Measurements from ENCODE around the gene HDAC10.
"Not testable (repeated sequence)": the region's sequence is repeated elsewhere in the genome, so short reads cannot be mapped to it uniquely, and the experiment has no call there.

Gene HDAC10

DNA sequence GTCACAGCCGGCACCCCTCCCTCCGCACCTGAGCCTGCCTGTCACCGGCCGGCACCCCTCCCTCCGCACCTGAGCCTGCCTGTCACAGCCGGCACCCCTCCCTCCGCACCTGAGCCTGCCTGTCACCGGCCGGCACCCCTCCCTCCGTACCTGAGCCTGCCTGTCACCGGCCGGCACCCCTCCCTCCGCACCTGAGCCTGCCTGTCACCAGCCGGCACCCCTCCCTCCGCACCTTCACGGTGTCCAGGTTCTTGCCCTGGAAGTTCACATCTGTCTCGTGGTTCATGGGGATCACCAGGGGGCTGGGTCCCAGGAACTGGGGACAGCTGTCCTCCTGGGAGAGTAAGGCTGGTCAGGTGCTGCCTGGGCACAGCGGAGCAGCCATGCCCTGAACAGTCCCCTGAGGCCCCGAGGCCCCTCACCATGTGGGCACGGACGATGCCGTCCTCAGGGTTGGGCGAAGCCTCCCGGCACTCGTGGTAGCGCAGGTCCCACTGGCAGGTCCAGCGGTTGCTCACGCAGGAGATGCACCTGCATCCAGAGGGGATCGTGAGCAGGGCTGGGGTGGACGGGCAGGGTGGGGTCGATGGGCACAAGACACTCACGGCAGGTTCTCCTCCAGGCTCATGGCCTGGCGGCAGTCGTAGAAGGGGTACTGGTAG, 34.6 kb upstream of the HDAC10 start:
- DNase-seq: no peak

GRCh38 chr22:50284479-50284878, 33.4 kb upstream of the HDAC10 start:
- DNase-seq: no peak

DNA sequence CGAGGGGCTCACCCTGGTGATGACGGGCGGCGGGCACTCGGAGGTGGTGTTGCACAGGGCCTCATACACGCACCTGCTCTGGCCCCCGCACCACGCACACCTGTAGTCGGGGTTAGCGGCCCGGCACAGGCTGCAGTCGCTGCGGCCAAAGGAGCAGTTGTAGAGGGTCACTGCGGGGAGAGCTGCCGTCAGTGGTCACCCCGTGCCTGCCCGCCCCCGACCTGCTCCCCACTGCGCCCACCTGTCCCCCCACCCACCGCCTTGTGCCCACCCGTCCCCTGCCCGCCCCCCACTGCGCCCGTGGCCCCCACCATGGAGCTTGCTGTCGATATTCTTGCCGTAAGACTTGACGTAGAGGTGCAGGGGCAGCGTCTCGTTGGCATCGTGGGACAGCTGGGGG, 32.8 kb upstream of the HDAC10 start:
- no peak for DNase-seq

- peak; percentile 25 to 60 for DNase-seq
Measured at GRCh38 chr22:50282361-50283155, 31.5 kb upstream of the HDAC10 start.

DNA sequence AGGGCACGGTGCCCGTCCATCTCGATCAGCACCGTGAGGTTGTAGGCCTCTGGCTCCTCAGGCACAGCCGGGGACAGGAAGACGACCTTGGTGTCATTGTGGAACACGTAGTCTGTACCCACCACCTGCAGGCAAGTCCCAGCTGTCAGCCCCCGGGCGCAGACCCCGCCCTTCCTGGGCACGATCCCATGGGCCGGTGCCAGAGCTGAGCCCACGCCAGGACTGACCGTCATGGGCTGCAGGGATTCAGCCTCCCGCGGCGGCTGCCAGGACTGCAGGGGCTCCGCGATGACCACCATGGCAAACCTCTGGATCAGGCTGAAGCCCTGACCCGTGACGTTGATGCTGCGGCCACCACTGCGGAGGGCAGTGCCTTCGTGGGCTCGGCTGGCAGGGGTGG, 30.9 kb upstream of the HDAC10 start:
- DNase-seq: no peak

DNA sequence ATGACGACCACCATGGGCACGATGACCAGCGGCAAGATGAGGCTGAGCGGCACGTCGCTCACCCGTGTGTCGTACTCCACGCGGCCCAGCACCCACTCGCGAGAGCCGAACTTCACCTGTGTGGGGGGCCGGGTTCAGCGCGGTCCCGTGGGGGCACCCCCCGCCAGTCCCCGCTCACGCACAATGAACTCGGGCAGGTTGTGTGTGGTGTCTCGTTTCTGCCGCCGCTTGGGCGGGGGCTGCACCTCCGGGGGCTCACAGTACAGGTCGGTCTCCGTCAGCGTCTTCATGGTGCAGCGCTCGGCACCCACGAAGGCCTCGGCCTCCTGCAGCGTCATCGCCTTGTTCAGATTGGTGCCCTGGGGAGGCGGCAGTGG, 30.3 kb upstream of the HDAC10 start:
- DNase-seq: no peak

- no peak for DNase-seq
Measured at GRCh38 chr22:50280708-50281383, 29.8 kb upstream of the HDAC10 start.

DNA sequence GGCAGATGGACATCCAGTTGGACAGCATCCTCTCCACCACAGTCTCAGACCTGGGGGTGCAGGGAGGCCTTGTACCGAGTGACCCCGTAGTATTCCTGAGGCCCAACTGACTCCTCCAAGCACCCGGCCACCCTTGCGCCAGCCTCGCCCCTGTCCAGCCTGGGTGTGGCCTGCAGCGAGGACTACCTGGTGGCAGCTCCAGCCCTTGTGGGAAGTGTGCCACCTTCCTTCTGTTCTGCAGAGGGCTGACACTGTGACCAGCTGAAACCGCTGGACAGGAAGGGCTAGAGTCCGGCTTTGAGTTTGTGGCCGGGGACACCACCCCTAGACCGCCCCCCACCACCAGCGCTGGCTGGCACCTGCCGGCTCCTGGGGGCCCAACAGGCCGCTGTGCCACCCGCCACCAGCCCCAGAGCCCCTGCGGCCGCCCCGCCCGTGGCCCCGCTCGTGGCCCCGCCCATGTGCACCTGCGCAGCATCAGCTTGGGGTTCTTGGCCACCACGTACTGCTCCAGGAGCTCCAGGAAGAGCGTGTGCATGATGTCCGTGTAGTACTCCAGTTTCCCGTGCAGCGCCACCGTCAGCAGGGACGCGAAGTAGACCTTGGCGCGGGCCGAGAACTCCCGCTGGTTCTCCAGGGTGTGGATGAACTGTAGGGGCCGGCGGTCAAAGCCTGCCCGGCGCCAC, 29.1 kb upstream of the HDAC10 start:
- no peak for DNase-seq

DNA sequence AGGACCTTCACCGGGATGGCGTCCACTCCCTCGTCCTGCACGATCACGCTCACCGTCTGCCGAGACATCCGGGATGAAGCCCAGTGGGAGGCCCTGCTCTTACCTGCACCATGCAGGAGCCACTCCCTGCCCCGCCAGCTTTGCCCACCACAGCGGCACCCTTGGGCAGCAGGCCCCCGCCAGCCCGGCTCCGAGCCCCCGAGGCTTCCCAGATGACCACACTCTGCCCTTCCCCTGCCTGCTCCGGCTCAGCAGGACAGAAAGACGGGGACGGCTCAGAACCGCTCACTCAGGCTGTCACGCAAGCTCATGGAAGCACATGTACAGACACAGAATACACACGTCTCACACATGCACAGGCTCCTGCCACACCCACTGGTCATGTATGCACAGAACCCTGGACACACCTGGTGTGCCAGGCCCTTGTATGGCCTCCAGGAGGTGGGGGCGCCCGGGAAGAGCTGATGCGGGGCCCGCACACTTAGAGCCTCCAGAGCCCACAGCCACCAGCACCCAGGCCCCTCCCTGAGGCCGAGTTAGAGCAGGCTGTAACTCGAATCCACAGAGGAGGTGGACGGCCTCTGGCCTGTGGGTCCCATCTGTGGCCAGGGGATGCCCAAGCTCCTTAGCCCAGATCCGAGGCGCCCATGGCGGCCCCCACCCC, 28.0 kb upstream of the HDAC10 start:
- no peak for DNase-seq

DNA sequence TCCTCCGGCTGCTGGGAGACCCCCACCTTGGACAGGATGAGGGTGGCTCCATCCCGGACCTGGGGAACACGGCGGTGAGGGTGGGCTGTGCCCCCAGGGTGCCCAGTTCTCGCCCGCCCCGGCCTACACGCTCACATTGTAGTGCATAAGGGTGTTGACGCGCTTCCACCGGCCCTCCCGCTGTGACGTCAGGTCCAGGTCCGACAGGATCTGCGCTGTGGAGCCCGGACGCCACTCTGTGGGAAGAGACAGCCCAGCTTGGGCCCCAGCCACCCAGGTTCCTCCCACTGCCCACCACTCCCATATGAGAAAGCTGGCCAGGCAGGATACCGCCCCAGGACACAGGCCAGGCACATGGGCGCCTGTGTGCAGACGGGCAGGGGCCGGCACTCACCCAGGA, 27.4 kb upstream of the HDAC10 start:
- no peak for DNase-seq

DNA sequence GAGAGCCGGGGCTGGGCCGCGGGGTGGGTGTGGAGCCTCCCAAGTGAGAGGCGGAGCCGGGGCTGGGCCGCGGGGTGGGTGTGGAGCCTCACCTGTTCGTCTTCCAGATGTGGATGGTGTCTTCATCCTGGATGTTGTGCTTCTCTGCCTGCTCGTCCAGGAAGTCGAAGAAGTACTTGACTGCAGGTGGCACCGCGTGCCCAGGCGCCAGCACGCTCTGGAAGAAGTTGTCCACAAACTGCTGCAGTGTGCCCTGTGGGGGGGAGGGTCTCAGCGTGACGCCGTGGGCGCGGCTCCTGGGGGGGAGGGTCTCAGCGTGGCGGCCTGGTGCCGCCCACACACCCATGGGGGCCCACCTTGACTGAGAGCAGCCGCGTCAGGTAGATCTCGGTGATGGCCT, 26.7 kb upstream of the HDAC10 start:
- no peak for DNase-seq

- DNase-seq: no peak
Measured at GRCh38 chr22:50276143-50276542, 25.1 kb upstream of the HDAC10 start.

GRCh38 chr22:50275181-50276055, 24.4 kb upstream of the HDAC10 start:
- DNase-seq: no peak

DNA sequence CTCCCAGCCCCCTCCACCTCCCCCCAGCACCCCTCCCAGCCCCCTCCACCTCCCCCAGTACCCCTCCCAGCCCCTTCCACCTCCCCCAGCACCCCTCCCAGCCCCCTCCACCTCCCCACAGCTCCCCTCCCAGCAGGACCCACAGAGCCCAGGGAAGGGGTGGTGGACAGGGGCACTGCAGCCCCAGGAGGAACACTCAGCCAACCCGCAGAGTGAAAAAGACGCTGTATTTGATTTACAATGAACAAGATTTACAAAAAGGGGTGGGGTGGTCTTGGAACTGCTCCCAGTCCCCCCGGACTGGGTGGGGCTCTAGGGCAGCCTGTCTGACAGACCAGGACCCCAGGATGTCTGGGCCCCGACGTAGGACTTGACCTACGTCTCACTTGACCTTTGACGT, 23.7 kb upstream of the HDAC10 start:
- no peak for DNase-seq

DNA sequence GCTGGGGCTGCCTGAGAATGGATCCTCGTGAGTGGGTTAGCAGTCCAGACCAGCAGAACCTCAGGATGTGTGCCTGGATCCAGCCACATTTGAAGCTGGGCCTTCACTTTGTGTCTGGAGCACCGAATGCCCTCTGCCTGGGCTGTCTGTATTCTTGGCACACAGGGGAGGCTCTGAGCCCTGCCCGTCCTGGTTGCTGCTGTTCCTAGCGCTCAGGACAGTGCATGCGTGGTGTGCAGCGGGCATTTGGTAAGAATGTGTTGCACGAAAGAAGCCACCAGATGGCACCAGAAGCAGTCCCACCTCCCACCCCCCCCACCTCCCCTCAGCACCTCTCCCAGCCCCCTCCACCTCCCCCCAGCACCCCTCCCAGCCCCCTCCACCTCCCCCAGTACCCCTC, 23.2 kb upstream of the HDAC10 start:
- DNase-seq: peak in 1 of 2 experiments; percentile 39

DNA sequence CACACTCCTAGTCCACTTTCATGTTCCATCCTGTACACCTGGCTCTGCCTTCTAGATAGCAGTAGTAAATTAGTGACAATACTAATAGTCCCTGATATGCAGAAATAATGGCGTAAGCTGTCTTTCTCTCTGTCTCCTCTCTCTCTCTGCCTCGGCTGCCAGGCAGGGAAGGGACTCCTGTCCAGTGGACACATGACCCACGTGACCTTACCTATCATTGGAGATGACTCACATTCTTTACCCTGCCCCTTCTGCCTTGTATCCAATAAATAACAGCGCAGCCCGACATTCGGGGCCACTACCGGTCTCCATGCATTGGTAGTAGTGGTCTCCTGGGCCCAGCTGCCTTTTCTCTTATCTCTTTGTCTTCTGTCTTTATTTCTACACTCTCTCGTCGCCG, 22.7 kb upstream of the HDAC10 start:
- not testable (repeated sequence) for DNase-seq

- DNase-seq: not testable (repeated sequence)
Measured at GRCh38 chr22:50273352-50273751, 22.3 kb upstream of the HDAC10 start.

GRCh38 chr22:50272044-50272802, 21.2 kb upstream of the HDAC10 start:
- DNase-seq: no peak

DNA sequence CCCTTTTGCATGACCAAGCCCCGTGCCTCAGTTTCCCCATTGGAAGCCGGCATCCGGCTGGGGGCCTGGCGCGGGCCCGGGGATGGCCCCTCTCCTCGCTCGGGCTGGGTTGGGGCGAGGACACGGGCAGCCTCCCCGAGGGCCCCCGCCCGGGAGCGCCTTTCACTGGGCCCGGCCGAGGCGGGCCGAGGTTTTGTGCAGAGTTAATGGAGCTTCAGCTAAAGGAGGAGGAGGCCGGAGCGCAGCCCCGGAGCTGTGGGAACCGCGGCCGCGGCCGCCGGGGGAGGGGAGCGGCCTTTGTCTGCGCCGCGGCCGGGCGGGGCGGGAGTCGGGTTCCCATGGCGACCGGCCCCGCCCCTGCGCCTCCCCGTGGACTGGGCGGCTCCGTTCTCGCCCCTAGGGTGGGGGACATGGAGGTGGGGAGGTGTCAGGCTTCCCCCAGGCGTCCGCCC, 20.5 kb upstream of the HDAC10 start:
- DNase-seq: no peak

GRCh38 chr22:50270666-50271394, 19.8 kb upstream of the HDAC10 start:
- DNase-seq: peak in 1 of 2 experiments; percentile 17

Measured in SW 1271 (cell line).